HG03575 (cell line): ENCODE results near the gene HTT.

Experiments
- ATAC-seq: cut with Tn5 transposase; IDR thresholded peaks from one replicate; pipeline ENCODE4 v1.9.1; 2021; ENCODE audit not compliant: unreplicated experiment, insufficient number of reproducible peaks, low FRiP score; ENCODE audit errors: extremely low read depth

Gene HTT

GRCh38 chr4:3188118-3188517 is 113.6 kb downstream of the HTT start:
- ATAC-seq = no peak

- no peak for ATAC-seq
Observed at GRCh38 chr4:3189459-3189858, 115.0 kb downstream of the HTT start.

DNA sequence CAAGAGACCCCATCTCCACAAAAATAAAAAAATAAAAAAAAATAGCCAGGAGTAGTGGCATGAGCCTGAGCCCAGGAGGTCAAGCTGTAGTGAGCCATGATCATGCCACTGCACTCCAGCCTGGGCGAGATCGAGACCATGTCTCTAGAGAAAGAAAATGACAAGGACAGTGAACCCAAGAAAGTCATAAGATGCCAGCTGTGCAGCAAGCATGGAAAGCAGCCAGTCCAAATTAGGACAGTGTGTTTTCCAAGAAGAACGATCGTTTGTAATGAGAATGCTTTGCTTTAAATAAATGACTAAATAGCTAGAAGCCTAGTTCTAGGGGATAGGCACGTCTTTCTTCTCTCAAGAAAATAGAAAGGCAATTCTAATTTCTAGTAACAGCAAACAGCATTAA is 116.1 kb downstream of the HTT start:
- ATAC-seq = no peak

GRCh38 chr4:3192188-3192587 is 117.7 kb downstream of the HTT start:
- no peak for ATAC-seq

- ATAC-seq = no peak
Observed at GRCh38 chr4:3192827-3193226, 118.3 kb downstream of the HTT start.

DNA sequence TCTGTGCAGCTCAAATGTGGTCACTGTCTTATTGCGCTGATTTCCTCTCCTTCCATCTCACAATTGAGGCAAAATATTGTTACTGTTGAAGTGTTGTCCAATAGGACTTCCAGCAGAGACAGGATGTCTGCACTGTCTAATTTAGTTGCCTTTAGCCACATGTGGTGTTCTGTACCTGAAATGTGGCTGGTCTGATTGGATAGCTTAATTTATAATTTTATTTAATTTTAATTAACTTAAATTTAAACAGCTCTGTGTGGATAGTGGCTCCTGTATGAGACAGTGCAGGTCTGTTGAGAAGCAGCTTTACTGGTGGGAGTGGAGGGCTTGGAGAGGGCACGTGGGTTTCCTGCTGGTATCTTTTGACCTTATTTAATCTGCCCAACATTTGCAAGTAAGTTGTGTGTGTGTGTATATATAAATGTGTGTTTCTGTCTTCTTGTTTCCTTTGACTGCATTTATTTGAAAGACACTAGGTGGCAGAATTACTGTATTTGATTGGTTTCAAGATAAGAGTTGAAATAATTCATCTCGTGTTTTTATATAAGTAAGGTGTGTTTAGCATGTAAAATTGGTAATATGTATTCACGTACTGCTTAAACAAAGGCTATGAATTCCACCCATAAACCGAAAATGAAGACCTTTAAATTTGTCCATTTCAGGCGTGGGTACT is 119.2 kb downstream of the HTT start:
- ATAC-seq = no peak

GRCh38 chr4:3196670-3197359 is 122.3 kb downstream of the HTT start:
- ATAC-seq = no peak

- ATAC-seq = no peak
Observed at GRCh38 chr4:3197366-3198105, 123.1 kb downstream of the HTT start.

DNA sequence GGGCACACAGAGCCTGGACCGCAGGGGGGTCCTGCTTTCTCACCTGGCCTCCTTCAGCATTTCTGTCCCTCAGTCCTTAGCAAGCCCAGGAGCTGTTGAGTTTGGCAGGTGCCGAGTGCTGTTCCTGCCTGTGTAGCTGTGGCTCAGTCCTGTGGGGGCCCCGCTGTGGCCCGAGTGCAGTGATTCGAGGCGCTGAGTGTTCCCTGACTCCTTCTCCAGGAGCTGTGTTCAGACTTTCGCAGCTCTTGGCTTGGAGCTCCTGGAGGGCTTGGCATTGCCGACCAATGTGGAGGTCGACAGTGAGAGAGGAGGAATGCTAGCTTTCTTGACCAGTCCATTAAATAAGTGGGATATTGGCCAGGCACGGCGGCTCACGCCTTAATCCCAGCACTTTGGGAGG is 124.4 kb downstream of the HTT start:
- no peak for ATAC-seq

GRCh38 chr4:3199653-3200422 is 125.4 kb downstream of the HTT start:
- no peak for ATAC-seq

- no peak for ATAC-seq
Observed at GRCh38 chr4:3200423-3201090, 126.1 kb downstream of the HTT start.

- ATAC-seq = no peak
Observed at GRCh38 chr4:3201718-3202702, 127.5 kb downstream of the HTT start.

GRCh38 chr4:3202836-3203820 is 128.6 kb downstream of the HTT start:
- no peak for ATAC-seq

DNA sequence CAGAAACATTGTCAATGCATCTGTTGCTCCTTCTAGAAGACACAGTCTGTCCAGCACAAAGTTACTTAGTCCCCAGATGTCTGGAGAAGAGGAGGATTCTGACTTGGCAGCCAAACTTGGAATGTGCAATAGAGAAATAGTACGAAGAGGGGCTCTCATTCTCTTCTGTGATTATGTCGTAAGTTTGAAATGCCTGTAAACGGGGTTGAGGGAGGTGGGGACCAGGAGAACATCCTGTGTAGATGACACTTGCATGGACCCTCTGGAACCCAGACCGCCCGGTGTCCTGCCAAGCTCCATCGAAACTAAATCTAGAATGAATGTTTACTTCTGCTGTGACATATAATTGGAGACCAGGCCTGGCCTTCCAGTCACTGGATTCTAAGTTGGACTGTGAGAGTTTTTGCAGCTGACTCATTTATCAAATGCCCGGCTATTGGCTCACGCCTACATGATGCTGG is 129.5 kb downstream of the HTT start:
- no peak for ATAC-seq

DNA sequence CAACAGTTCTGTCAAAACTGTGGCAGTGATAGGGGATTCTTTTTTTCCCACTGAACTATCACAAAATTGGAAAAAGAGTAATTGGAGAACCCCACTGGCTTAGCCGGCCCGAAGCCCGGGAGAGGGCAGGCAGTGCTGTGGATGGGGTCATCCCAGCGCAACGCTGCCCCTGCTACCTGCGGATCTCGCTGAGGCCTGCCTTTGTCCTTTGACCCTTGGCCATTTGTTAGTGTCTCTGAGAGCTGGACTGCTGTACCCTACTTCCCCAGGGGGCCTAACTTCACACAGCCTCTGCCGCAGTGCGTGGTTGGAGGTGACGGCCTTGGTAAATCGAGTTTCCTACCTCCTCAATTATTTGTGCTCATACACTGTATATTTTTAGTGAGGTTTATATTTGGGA is 131.5 kb downstream of the HTT start:
- ATAC-seq = no peak

DNA sequence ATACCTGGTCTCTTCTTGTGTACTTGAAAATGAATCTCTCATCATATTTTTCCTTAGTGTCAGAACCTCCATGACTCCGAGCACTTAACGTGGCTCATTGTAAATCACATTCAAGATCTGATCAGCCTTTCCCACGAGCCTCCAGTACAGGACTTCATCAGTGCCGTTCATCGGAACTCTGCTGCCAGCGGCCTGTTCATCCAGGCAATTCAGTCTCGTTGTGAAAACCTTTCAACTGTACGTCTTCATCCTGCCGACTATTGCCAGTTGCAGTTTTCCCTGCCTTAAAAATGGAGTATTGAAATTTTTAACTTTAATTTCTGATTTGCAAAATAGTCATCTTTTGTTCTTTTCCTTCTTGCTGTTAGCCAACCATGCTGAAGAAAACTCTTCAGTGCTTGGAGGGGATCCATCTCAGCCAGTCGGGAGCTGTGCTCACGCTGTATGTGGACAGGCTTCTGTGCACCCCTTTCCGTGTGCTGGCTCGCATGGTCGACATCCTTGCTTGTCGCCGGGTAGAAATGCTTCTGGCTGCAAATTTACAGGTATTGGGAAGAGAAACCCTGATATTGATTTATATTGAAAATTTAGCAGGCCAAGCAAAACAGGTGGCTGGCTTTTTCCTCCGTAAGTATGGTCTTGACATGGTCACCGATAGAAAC is 132.1 kb downstream of the HTT start:
- no peak for ATAC-seq
